ENCODE measurements around the gene NTN3.
"Not testable (repeated sequence)": the region's sequence is repeated elsewhere in the genome, so short reads cannot be mapped to it uniquely, and the experiment has no call there.

DNA sequence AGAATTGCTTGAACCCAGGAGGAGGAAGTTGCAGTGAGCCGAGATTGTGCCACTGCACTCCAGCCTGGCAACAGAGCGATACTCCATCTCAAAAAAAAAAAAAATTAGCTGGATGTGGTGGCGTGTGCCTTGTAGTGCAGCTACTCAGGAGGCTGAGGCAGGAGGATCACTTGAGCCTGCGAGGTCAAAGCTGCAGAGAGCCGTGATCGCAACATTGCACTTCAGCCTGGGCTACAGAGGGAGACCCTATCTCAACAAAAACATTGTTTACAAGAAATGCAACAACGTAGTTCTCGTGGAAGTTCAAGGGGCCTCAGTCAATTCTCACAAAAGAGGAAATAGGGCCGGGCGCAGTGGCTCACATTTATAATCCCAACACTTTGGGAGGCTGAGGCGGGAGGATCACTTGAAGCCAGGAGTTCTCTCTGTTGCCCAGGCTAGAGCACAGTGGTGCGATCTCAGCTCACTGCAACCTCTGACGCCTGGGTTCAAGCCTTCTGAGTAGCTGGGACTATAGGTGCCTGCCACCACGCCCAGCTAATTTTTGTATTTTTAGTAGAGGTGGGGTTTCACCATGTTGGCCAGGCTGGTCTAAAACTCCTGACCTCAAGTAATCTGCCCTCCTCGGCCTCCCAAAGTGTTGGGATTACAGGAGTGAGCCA lies 29.8 kb upstream of the NTN3 start:
- TF ChIP-seq, protein P1, sequence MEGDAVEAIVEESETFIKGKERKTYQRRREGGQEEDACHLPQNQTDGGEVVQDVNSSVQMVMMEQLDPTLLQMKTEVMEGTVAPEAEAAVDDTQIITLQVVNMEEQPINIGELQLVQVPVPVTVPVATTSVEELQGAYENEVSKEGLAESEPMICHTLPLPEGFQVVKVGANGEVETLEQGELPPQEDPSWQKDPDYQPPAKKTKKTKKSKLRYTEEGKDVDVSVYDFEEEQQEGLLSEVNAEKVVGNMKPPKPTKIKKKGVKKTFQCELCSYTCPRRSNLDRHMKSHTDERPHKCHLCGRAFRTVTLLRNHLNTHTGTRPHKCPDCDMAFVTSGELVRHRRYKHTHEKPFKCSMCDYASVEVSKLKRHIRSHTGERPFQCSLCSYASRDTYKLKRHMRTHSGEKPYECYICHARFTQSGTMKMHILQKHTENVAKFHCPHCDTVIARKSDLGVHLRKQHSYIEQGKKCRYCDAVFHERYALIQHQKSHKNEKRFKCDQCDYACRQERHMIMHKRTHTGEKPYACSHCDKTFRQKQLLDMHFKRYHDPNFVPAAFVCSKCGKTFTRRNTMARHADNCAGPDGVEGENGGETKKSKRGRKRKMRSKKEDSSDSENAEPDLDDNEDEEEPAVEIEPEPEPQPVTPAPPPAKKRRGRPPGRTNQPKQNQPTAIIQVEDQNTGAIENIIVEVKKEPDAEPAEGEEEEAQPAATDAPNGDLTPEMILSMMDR (conservative IDR thresholded peaks at IDR 0.05; ENCODE audit: low read length) = not testable (repeated sequence)
- TF ChIP-seq EZH2phosphoT487 (IDR thresholded peaks at IDR 0.05; ENCODE audit: borderline replicate concordance) = not testable (repeated sequence)

Measured in Loucy (cell line).